VCaP (cell line): Measurements from ENCODE around the gene SKIL.

Experiments
- H3K27ac ChIP-seq: fragments of 450-650 bp; 2 replicates; pipeline ENCODE4 v1.5.1; 2017
- CTCF ChIP-seq: fragments of 450-650 bp; conservative IDR thresholded peaks from 2 replicates; pipeline ENCODE4 v1.5.1; 2017; ENCODE audit warnings: mild to moderate bottlenecking, moderate library complexity

The SKIL gene

GRCh38 chr3:170414202-170414663 is 56.7 kb downstream of the SKIL start:
- no peak overlapping the region for H3K27ac ChIP-seq
- TF ChIP-seq CTCF: peak; percentile 99

- TF ChIP-seq CTCF: no peak
- H3K27ac ChIP-seq: no peak overlapping the region
These were observed 59.6 kb downstream of the SKIL start for GRCh38 chr3:170417090-170417489.

GRCh38 chr3:170418422-170419398 is 61.2 kb downstream of the SKIL start, which contains the start of gene CLDN11:
CLDN11 (plus strand) TSS chr3:170418868; CDS start chr3:170419067, 199 bp downstream.
- no peak within 1 kb of the TSS; the same call in 1 of the 2 replicates for H3K27ac ChIP-seq
- no peak; the same call in 1 of the 2 replicates for TF ChIP-seq CTCF

GRCh38 chr3:170419557-170420087 is 62.1 kb downstream of the SKIL start:
- no peak overlapping the region for H3K27ac ChIP-seq
- no peak for TF ChIP-seq CTCF

GRCh38 chr3:170420307-170420821 is 62.8 kb downstream of the SKIL start:
- H3K27ac ChIP-seq: no peak overlapping the region
- TF ChIP-seq CTCF: no peak

GRCh38 chr3:170421111-170421641 is 63.7 kb downstream of the SKIL start:
- H3K27ac ChIP-seq: no peak overlapping the region
- TF ChIP-seq CTCF: no peak

- H3K27ac ChIP-seq: no peak overlapping the region
- TF ChIP-seq CTCF: no peak
These were observed 64.2 kb downstream of the SKIL start for GRCh38 chr3:170421758-170422157.
